Fibroblast of mammary gland (primary cell): ENCODE data around the gene NRP2.

Source experiments
- DNase-seq: peaks from one replicate; pipeline ENCODE4 v3.0.0-alpha.2; 2010; ENCODE audit warnings: low read depth
- H3K4me3 ChIP-seq: 2 replicates; pipeline ENCODE4 v1.5.1; 2011; ENCODE audit warnings: low read depth, mild to moderate bottlenecking, low read length, moderate library complexity; ENCODE audit not compliant: control insufficient read depth
- TF ChIP-seq, protein P1 (sequence below): conservative IDR thresholded peaks from 2 replicates; pipeline ENCODE4 v1.5.1; 2011; ENCODE audit warnings: low read depth, low read length, inconsistent platforms; ENCODE audit not compliant: control insufficient read depth, insufficient read depth

Gene NRP2

DNA sequence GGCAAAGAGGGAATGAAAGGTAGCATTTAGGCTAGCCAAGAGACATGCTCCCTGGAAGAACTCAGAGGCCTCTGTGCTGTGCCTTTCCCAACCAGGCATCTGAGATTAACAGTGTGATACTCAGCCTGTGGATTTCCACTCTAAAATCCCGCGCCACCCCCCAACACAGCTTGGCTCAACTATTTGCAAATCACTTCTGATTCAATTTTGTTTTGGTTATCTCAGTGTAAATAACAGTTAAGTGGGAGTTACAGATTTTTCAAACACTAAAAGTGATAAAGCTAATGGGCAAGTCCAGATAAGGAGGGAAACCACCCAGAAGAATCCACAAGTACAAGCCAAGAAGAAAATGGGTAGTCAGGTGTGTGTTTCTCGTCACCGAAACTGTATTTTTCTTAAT is 1.4 kb upstream of the NRP2 start:
- no peak overlapping the region for H3K4me3 ChIP-seq
- no peak for DNase-seq
- TF ChIP-seq, protein P1, sequence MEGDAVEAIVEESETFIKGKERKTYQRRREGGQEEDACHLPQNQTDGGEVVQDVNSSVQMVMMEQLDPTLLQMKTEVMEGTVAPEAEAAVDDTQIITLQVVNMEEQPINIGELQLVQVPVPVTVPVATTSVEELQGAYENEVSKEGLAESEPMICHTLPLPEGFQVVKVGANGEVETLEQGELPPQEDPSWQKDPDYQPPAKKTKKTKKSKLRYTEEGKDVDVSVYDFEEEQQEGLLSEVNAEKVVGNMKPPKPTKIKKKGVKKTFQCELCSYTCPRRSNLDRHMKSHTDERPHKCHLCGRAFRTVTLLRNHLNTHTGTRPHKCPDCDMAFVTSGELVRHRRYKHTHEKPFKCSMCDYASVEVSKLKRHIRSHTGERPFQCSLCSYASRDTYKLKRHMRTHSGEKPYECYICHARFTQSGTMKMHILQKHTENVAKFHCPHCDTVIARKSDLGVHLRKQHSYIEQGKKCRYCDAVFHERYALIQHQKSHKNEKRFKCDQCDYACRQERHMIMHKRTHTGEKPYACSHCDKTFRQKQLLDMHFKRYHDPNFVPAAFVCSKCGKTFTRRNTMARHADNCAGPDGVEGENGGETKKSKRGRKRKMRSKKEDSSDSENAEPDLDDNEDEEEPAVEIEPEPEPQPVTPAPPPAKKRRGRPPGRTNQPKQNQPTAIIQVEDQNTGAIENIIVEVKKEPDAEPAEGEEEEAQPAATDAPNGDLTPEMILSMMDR = no peak

DNA sequence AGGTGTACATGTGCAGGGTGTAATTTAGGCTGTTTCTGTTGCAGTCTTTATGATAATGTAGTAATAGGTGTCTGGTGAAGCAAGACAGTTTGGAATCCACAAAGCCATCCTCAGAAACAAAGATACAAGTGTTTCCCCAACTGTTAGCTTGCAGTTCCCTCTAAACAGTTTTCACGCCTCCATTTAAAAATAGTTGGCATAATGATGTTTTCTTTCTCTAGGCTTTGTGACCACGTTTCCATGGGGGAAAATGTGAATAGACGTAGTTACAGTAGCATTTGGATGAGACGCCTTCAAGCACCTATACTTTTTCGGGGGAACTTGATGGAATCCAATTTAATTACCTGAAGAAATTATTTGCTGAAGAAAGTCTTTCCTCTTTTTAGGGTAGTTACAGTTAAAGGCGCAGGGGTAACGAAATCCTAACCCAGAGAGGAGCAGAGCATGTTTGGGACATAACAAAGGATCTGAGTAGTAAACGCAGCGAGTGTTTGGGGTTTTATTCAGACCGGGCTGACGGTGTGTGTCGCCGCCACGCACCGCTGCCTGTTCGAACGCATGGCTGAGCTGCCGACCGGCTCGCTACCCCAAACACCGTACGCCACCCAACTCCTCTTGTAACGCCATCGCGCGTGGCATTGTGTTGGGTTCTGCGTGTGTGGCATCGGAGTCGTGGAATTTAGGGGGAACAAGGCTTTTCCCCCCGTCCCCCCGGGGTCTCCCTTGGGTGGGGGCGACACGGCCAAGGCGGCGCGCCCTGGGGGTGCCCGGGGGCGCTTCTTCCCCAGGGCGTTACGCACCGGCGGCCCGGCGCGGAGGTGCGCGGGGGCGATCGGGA is 681 bp upstream of the NRP2 start:
- TF ChIP-seq, protein P1 = no peak
- no peak for DNase-seq
- peak overlapping the region; percentile 56 for H3K4me3 ChIP-seq

DNA sequence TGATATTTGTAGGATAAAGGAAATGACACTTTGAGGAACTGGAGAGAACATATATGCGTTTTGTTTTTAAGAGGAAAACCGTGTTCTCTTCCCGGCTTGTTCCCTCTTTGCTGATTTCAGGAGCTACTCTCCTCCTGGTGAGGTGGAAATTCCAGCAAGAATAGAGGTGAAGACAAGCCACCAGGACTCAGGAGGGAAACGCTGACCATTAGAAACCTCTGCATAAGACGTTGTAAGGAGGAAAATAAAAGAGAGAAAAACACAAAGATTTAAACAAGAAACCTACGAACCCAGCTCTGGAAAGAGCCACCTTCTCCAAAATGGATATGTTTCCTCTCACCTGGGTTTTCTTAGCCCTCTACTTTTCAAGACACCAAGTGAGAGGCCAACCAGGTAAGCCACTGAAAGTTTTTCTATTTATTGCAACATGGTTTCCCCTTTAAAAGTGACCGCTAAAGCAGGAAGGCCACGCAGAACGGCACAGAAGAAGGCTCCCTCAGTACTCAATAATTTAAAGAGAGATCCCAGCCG is 735 bp downstream of the NRP2 start:
- DNase-seq = no peak
- TF ChIP-seq, protein P1 = no peak
- H3K4me3 ChIP-seq = peak overlapping the region; percentile 56

GRCh38 chr2:205683502-205684367 is 1.4 kb downstream of the NRP2 start:
- H3K4me3 ChIP-seq = peak overlapping the region; percentile 56

DNA sequence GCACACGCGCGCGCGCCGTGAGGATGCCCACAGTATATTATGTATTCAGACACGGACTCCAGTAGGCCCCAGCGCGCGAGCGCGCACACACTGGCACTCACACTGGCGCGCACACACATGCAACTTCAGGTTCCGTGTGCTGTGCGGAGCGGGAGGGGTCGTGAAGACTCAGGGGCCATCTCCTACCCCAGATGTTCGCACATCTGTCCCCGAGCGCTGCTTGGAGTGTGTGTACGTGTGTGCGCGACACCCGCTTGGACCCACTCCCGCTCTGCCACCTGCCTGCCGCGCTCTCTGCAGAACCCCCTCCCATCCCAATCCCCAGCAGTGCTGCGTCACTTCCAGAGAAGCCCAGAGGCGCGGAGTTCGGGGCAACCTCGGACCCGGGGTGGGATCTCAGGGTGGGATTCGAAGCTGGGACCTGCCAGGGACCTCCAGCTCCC is 2.6 kb downstream of the NRP2 start:
- TF ChIP-seq, protein P1 = no peak
- DNase-seq = no peak
- H3K4me3 ChIP-seq = peak overlapping the region; percentile 56

More at GRCh38 chr2:205683502-205684367, 1.4 kb downstream of the NRP2 start:
- TF ChIP-seq, protein P1 = no peak
- peak; percentile 84 for DNase-seq

DNA sequence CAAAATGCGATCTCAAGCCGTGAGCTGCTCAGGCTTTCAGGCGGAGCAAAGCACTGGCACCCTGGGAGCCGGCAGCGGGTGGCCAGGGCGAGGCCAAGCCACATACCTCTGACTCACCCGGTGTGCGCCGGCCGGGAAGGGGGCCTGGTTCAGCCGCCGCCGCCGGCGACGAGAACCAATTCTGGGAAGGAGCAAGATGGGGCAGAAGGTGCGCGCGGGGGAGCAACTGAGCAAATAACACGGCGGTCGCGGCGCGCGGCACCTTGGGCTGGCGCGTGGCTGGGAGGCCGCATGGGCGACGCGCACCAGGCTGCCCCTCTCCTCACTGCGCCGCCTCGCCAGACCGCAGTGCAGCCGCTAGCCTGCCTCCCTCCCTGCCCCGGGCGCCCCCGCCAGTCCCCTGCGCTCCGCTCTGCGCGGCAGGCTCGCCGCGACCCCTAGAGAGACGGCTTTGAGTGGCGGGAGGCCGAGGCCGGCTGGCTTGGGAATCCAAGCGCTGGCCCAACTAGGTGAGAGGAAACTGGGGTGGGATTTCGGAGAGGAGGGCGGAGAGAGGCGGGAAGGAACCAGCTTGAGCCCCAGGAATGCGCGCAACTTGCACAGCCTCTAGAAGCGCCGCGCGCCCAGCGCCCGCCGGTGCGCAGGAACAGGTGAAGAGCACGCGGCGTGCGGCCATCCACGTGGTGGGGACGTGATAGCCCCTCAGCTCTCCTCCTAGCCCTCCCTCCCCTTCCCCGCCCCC is 3.2 kb downstream of the NRP2 start:
- TF ChIP-seq, protein P1 = no peak
- H3K4me3 ChIP-seq = peak overlapping the region; percentile 56
- DNase-seq = peak; percentile 53
